GM18873 (cell line): ENCODE measurements around the gene AHNAK.

Experiments used
- ATAC-seq: cut with Tn5 transposase; IDR thresholded peaks from one replicate; pipeline ENCODE4 v1.9.1; 2021; ENCODE audit warnings: mild to moderate bottlenecking, moderate library complexity, moderate number of reproducible peaks; ENCODE audit not compliant: unreplicated experiment, low FRiP score

The AHNAK gene

GRCh38 chr11:62439785-62440602, 106.6 kb downstream of the AHNAK start:
- ATAC-seq: no peak

- ATAC-seq: no peak
Measured at GRCh38 chr11:62438641-62439040, 108.0 kb downstream of the AHNAK start.

GRCh38 chr11:62437616-62438015, 109.0 kb downstream of the AHNAK start:
- ATAC-seq: no peak

- no peak for ATAC-seq
Measured at GRCh38 chr11:62435846-62436660, 110.6 kb downstream of the AHNAK start.

- ATAC-seq: no peak
Measured at GRCh38 chr11:62433904-62434276, 112.7 kb downstream of the AHNAK start.

- ATAC-seq: no peak
Measured at GRCh38 chr11:62433141-62433903, 113.3 kb downstream of the AHNAK start.

GRCh38 chr11:62432695-62433094, 113.9 kb downstream of the AHNAK start:
- no peak for ATAC-seq

- no peak for ATAC-seq
Measured at GRCh38 chr11:62431171-62431901, 115.3 kb downstream of the AHNAK start.

GRCh38 chr11:62430425-62430824, 116.2 kb downstream of the AHNAK start:
- ATAC-seq: no peak

- no peak for ATAC-seq
Measured at GRCh38 chr11:62428871-62429560, 117.6 kb downstream of the AHNAK start.

GRCh38 chr11:62427630-62428233, 118.9 kb downstream of the AHNAK start:
- no peak for ATAC-seq

GRCh38 chr11:62423012-62423411, 123.6 kb downstream of the AHNAK start:
- no peak for ATAC-seq

GRCh38 chr11:62421996-62422395, 124.6 kb downstream of the AHNAK start:
- no peak for ATAC-seq

- no peak for ATAC-seq
Measured at GRCh38 chr11:62420882-62421281, 125.7 kb downstream of the AHNAK start.

- no peak for ATAC-seq
Measured at GRCh38 chr11:62419943-62420342, 126.7 kb downstream of the AHNAK start.

- ATAC-seq: no peak
Measured at GRCh38 chr11:62419314-62419929, 127.2 kb downstream of the AHNAK start.

GRCh38 chr11:62418733-62419132, 127.9 kb downstream of the AHNAK start, which contains the start of gene SCGB1A1:
TSS of gene SCGB1A1 (plus strand) at chr11:62419033. CDS start at chr11:62419096, 63 bp downstream.
- ATAC-seq: no peak

GRCh38 chr11:62418136-62418535, 128.5 kb downstream of the AHNAK start:
- ATAC-seq: no peak

- ATAC-seq: no peak
Measured at GRCh38 chr11:62416596-62416995, 130.0 kb downstream of the AHNAK start.
